Osteoblast (primary cell): Measurements from ENCODE around the gene CS. TPM values are rescaled to one million over a fixed set of nuclear protein-coding genes. Genes with fewer than 3 reads are reported as not detected.
A peak's percentile ranks its signal among the peaks of the same experiment; 100 is the strongest.

ENCODE experiments used
- DNase-seq: peaks from one replicate; pipeline ENCODE4 v3.0.0; 2011; ENCODE audit warnings: low spot score, mixed read lengths; ENCODE audit not compliant: insufficient read length; ENCODE audit errors: missing footprints
- H2AFZ ChIP-seq: 2 replicates; pipeline ENCODE4 v1.6.0; 2011; ENCODE audit warnings: mild to moderate bottlenecking, low read length
- H3K27ac ChIP-seq: 2 replicates; pipeline ENCODE4 v1.5.1; 2011; ENCODE audit warnings: mild to moderate bottlenecking, low read depth, low read length, moderate library complexity
- H3K27me3 ChIP-seq: 2 replicates; pipeline ENCODE4 v1.6.0; 2012; ENCODE audit warnings: mild to moderate bottlenecking, control low read depth, inconsistent platforms, low read length, moderate library complexity; ENCODE audit not compliant: insufficient read depth
- H3K36me3 ChIP-seq: 2 replicates; pipeline ENCODE4 v1.5.1; 2011; ENCODE audit warnings: mild to moderate bottlenecking, low read length, control low read depth, moderate library complexity; ENCODE audit not compliant: insufficient read depth
- H3K4me1 ChIP-seq: 2 replicates; pipeline ENCODE4 v1.5.1; 2011; ENCODE audit warnings: mild to moderate bottlenecking, low read length, control low read depth, moderate library complexity; ENCODE audit not compliant: insufficient read depth
- H3K4me2 ChIP-seq: 2 replicates; pipeline ENCODE4 v1.6.0; 2011; ENCODE audit warnings: mild to moderate bottlenecking, low read length; ENCODE audit not compliant: insufficient read depth
- H3K4me3 ChIP-seq: fragments of 200-600 bp; sonication (generic); 3 replicates; pipeline ENCODE4 v1.5.1; 2012; ENCODE audit warnings: mild to moderate bottlenecking, low read length, inconsistent platforms; ENCODE audit not compliant: insufficient read depth
- H3K79me2 ChIP-seq: 2 replicates; pipeline ENCODE4 v1.6.0; 2012; ENCODE audit warnings: mild to moderate bottlenecking, low read length, control low read depth, inconsistent platforms; ENCODE audit not compliant: insufficient read depth
- H3K9me3 ChIP-seq: 2 replicates; pipeline ENCODE4 v1.5.1; 2011; ENCODE audit warnings: low read depth, low read length, control low read depth
- H4K20me1 ChIP-seq: 2 replicates; pipeline ENCODE4 v1.6.0; 2012; ENCODE audit warnings: mild to moderate bottlenecking, low read length, control low read depth; ENCODE audit not compliant: insufficient read depth
- CTCF ChIP-seq: IDR thresholded peaks from 2 replicates; pipeline ENCODE4 v1.5.1; 2011; ENCODE audit warnings: mild to moderate bottlenecking, low read depth, low read length, moderate library complexity; ENCODE audit errors: extremely low read depth
- total RNA-seq: library from RNA; depleted of rRNA; stranded (reverse); fragments of >200 nt; gene quantifications from 2 replicates; pipeline ENCODE4 v1.2.3, GENCODE V29; 2012

The CS gene
- total RNA-seq, 1 donor, result 106 TPM

GRCh38 chr12:56221757-56222530 is 78.2 kb downstream of the CS start, which contains the start of gene RNF41:
RNF41 (minus strand) TSS chr12:56221922; CDS start chr12:56214047, 7,875 bp downstream.
- peaks cover 3% of the 10 kb centered on the region for H3K36me3 ChIP-seq
- H3K4me1 ChIP-seq, result peaks cover 32% of the 10 kb centered on the region
- peak within 1 kb of the TSS; percentile 63 for H2AFZ ChIP-seq
- peaks cover 6% of the 10 kb centered on the region for H4K20me1 ChIP-seq
- H3K9me3 ChIP-seq, result no peaks in the 10 kb centered on the region
- peak within 1 kb of the TSS; percentile 100 for H3K4me2 ChIP-seq
- peak; percentile 98 for DNase-seq
- H3K27ac ChIP-seq, result peak within 1 kb of the TSS; percentile 96
- TF ChIP-seq CTCF, result peak; percentile 26
- peaks cover 40% of the 10 kb centered on the region for H3K79me2 ChIP-seq
- H3K27me3 ChIP-seq, result no peaks in the 10 kb centered on the region
- H3K4me3 ChIP-seq, result peak within 1 kb of the TSS; percentile 86

Other genes starting within 250 kb of the CS start
- gene ERBB3, start 220.2 kb downstream of the CS start, total RNA-seq, result 1.1 and 2.4 TPM in 2 replicates
- 99.0 and 115 TPM in 2 replicates for gene PA2G4, start 195.8 kb downstream of the CS start, total RNA-seq
- 1,930 and 2,844 TPM in 2 replicates for gene RPL41, start 183.7 kb downstream of the CS start, total RNA-seq
- 9.0 and 10.6 TPM in 2 replicates for gene ZC3H10, start 182.1 kb downstream of the CS start, total RNA-seq
- gene ESYT1, start 172.1 kb downstream of the CS start, total RNA-seq, result 239 and 304 TPM in 2 replicates
- 49.8 and 53.9 TPM in 2 replicates for gene MYL6B, start 147.7 kb downstream of the CS start, total RNA-seq
- gene MYL6, start 142.0 kb downstream of the CS start, total RNA-seq, result 848 and 873 TPM in 2 replicates
- 65.9 and 70.4 TPM in 2 replicates for gene SMARCC2, start 110.8 kb downstream of the CS start, total RNA-seq
- 155 and 159 TPM in 2 replicates for gene RNF41, start 78.4 kb downstream of the CS start, total RNA-seq
- 26.8 and 27.4 TPM in 2 replicates for gene NABP2, start 76.0 kb downstream of the CS start, total RNA-seq
- gene SLC39A5, start 70.3 kb downstream of the CS start, total RNA-seq, result not detected in 2 replicates
- 17.7 and 18.8 TPM in 2 replicates for gene ANKRD52, start 41.9 kb downstream of the CS start, total RNA-seq
- 10.1 and 14.4 TPM in 2 replicates for gene COQ10A, start 33.4 kb downstream of the CS start, total RNA-seq
- 82.5 and 83.7 TPM in 2 replicates for gene CNPY2, start 15.7 kb upstream of the CS start, total RNA-seq
- gene PAN2, start 33.7 kb upstream of the CS start, total RNA-seq, result 10.5 and 19.2 TPM in 2 replicates
- gene IL23A, start 38.6 kb upstream of the CS start, total RNA-seq, result not detected in 2 replicates
- gene STAT2, start 59.8 kb upstream of the CS start, total RNA-seq, result 567 and 652 TPM in 2 replicates
- gene APOF, start 62.5 kb upstream of the CS start, total RNA-seq, result not detected in 2 replicates
- gene TIMELESS, start 149.1 kb upstream of the CS start, total RNA-seq, result 4.1 and 4.7 TPM in 2 replicates
- not detected in 2 replicates for gene MIP, start 154.3 kb upstream of the CS start, total RNA-seq
- gene SPRYD4, start 168.2 kb upstream of the CS start, total RNA-seq, result 2.5 and 2.7 TPM in 2 replicates
- 0.36 TPM in 1 of 2 replicates, not detected in the other for gene GLS2, start 187.8 kb upstream of the CS start, total RNA-seq
- gene RBMS2, start 221.5 kb upstream of the CS start, total RNA-seq, result 24.2 and 26.2 TPM in 2 replicates